Mesendoderm (in vitro differentiated cells): Measurements from ENCODE around the gene KIF22.
"Not testable (repeated sequence)": the region's sequence is repeated elsewhere in the genome, so short reads cannot be mapped to it uniquely, and the experiment has no call there.

Experiments
- DNase-seq: peaks from one replicate; pipeline ENCODE4 v3.0.0; 2013
- H2AK5ac ChIP-seq: 2 replicates; pipeline ENCODE4 v1.6.1; 2013; ENCODE audit warnings: low read length, inconsistent platforms
- H2BK120ac ChIP-seq: 2 replicates; pipeline ENCODE4 v1.6.1; 2013; ENCODE audit warnings: low read depth, mild to moderate bottlenecking, low read length, moderate library complexity, mixed read lengths
- H2BK15ac ChIP-seq: replicated peaks from 2 replicates; pipeline ENCODE4 v1.6.1; 2013; ENCODE audit warnings: low read depth, mild to moderate bottlenecking, moderate library complexity
- H2BK5ac ChIP-seq: 2 replicates; pipeline ENCODE4 v1.6.1; 2013; ENCODE audit warnings: low read length, inconsistent platforms
- H3K18ac ChIP-seq: 2 replicates; pipeline ENCODE4 v1.6.1; 2013; ENCODE audit warnings: mild to moderate bottlenecking, low read length, mixed read lengths
- H3K23ac ChIP-seq: one replicate; pipeline ENCODE4 v1.6.1; 2013; ENCODE audit warnings: low read length
- H3K27ac ChIP-seq: 2 replicates; pipeline ENCODE4 v1.5.1; 2013; ENCODE audit warnings: low read depth, mild to moderate bottlenecking, inconsistent platforms, low read length, moderate library complexity
- H3K27me3 ChIP-seq: 2 replicates; pipeline ENCODE4 v1.6.1; 2013; ENCODE audit warnings: low read length, control low read depth, mild to moderate bottlenecking, inconsistent platforms; ENCODE audit not compliant: insufficient read depth, poor library complexity
- H3K36me3 ChIP-seq: 2 replicates; pipeline ENCODE4 v1.6.1; 2013; ENCODE audit warnings: low read length, inconsistent platforms; ENCODE audit not compliant: control insufficient read depth, insufficient read depth
- H3K4ac ChIP-seq: one replicate; pipeline ENCODE4 v1.6.1; 2013; ENCODE audit warnings: low read depth, mild to moderate bottlenecking, low read length, moderate library complexity
- H3K4me1 ChIP-seq: 2 replicates; pipeline ENCODE4 v1.6.1; 2013; ENCODE audit warnings: low read depth, low read length, inconsistent platforms; ENCODE audit not compliant: control insufficient read depth
- H3K4me2 ChIP-seq: 2 replicates; pipeline ENCODE4 v1.6.1; 2013; ENCODE audit warnings: low read length
- H3K4me3 ChIP-seq: 2 replicates; pipeline ENCODE4 v1.5.1; 2013; ENCODE audit warnings: mild to moderate bottlenecking, low read length
- H3K56ac ChIP-seq: one replicate; pipeline ENCODE4 v1.6.1; 2013; ENCODE audit warnings: low read length
- H3K79me1 ChIP-seq: 2 replicates; pipeline ENCODE4 v1.6.1; 2013; ENCODE audit warnings: low read length, inconsistent platforms
- H3K79me2 ChIP-seq: 2 replicates; pipeline ENCODE4 v1.6.1; 2013; ENCODE audit warnings: mild to moderate bottlenecking, low read length; ENCODE audit not compliant: control insufficient read depth, insufficient read depth
- H3K9ac ChIP-seq: 2 replicates; pipeline ENCODE4 v1.6.1; 2013; ENCODE audit warnings: low read length, inconsistent platforms
- H4K5ac ChIP-seq: one replicate; pipeline ENCODE4 v1.6.1; 2013; ENCODE audit warnings: low read length
- H4K8ac ChIP-seq: one replicate; pipeline ENCODE4 v1.6.1; 2013; ENCODE audit warnings: low read depth, mild to moderate bottlenecking, control low read depth, low read length, moderate library complexity
- WGBS: extraction: QIAGEN DNeasy Blood & Tissue Kit; methylation state at CpG from one replicate; pipeline ENCODE4 v1.1.7; 2013; ENCODE audit warnings: low lambda C conversion rate, missing lambda C conversion rate; ENCODE audit not compliant: insufficient coverage; ENCODE audit errors: extremely low coverage; 5-methylcytosine and 5-hydroxymethylcytosine counted together

KIF22 gene

GRCh38 chr16:29745121-29745852, 45.3 kb upstream of the KIF22 start:
- Histone ChIP-seq H4K5ac (no peak overlapping the region), H3K79me2 (no peaks in the 10 kb centered on the region), H3K4me1 (no peaks in the 10 kb centered on the region), H3K4me3 (no peak overlapping the region), H3K27me3 (no peaks in the 10 kb centered on the region), H3K56ac (no peak overlapping the region), H3K79me1 (no peaks in the 10 kb centered on the region), H2AK5ac (no peak overlapping the region), H3K4ac (no peak overlapping the region), H3K23ac (no peak overlapping the region), H4K8ac (no peak overlapping the region), H3K27ac (no peak overlapping the region), H3K4me2 (no peak overlapping the region), H3K18ac (no peak overlapping the region), H3K9ac (no peak overlapping the region), H2BK120ac (no peak overlapping the region), H3K36me3 (no peaks in the 10 kb centered on the region), H2BK15ac (no peak overlapping the region), H2BK5ac (no peak overlapping the region)
- DNase-seq: no peak
- no CpG with 5 or more reads among the region's 16 CpGs for WGBS

- Histone ChIP-seq H3K4me3 (no peak within 1 kb of the TSS), H3K79me1 (no peaks in the 10 kb centered on the region), H2BK5ac (no peak within 1 kb of the TSS), H3K4me2 (no peak within 1 kb of the TSS), H3K9ac (no peak within 1 kb of the TSS), H4K5ac (no peak within 1 kb of the TSS), H3K27ac (no peak within 1 kb of the TSS), H3K79me2 (no peaks in the 10 kb centered on the region), H2BK120ac (no peak within 1 kb of the TSS), H3K4me1 (no peaks in the 10 kb centered on the region), H2AK5ac (no peak within 1 kb of the TSS), H4K8ac (no peak within 1 kb of the TSS), H3K4ac (no peak within 1 kb of the TSS), H3K56ac (no peak within 1 kb of the TSS), H3K36me3 (no peaks in the 10 kb centered on the region), H3K27me3 (no peaks in the 10 kb centered on the region), H2BK15ac (no peak within 1 kb of the TSS), H3K18ac (no peak within 1 kb of the TSS), H3K23ac (no peak within 1 kb of the TSS)
- WGBS: no CpG with 5 or more reads among the region's 12 CpGs
- DNase-seq: no peak
These were observed 44.7 kb upstream of the KIF22 start, which contains the start of gene C16orf54 for GRCh38 chr16:29745853-29746345. TSS of gene C16orf54 (minus strand) at chr16:29745990. CDS start at chr16:29744951, 1,039 bp downstream.

GRCh38 chr16:29746518-29746917, 44.0 kb upstream of the KIF22 start:
- not testable (repeated sequence) for H4K8ac ChIP-seq, H3K27ac ChIP-seq, H3K56ac ChIP-seq, H3K23ac ChIP-seq, H4K5ac ChIP-seq, H2BK120ac ChIP-seq, H3K18ac ChIP-seq, H3K4me1 ChIP-seq, H3K79me2 ChIP-seq, H3K4me2 ChIP-seq, H3K4me3 ChIP-seq, H3K9ac ChIP-seq, H2BK5ac ChIP-seq, H3K4ac ChIP-seq, H3K79me1 ChIP-seq, H3K27me3 ChIP-seq, DNase-seq, H3K36me3 ChIP-seq, H2BK15ac ChIP-seq, H2AK5ac ChIP-seq
- WGBS: no CpG with 5 or more reads among the region's 4 CpGs

GRCh38 chr16:29747947-29748759, 42.4 kb upstream of the KIF22 start:
- H3K4me3 ChIP-seq: no peak overlapping the region
- no peak overlapping the region for H2AK5ac ChIP-seq
- no peak overlapping the region for H2BK15ac ChIP-seq
- H3K79me1 ChIP-seq: no peaks in the 10 kb centered on the region
- WGBS: no CpG with 5 or more reads among the region's 30 CpGs
- H3K4me1 ChIP-seq: no peaks in the 10 kb centered on the region
- H3K56ac ChIP-seq: no peak overlapping the region
- H4K5ac ChIP-seq: no peak overlapping the region
- no peaks in the 10 kb centered on the region for H3K27me3 ChIP-seq
- no peaks in the 10 kb centered on the region for H3K36me3 ChIP-seq
- H2BK5ac ChIP-seq: no peak overlapping the region
- H3K4me2 ChIP-seq: no peak overlapping the region
- DNase-seq: peak; percentile 26
- H3K79me2 ChIP-seq: no peaks in the 10 kb centered on the region
- H3K4ac ChIP-seq: no peak overlapping the region
- no peak overlapping the region for H4K8ac ChIP-seq
- no peak overlapping the region for H3K18ac ChIP-seq
- no peak overlapping the region for H3K23ac ChIP-seq
- no peak overlapping the region for H3K27ac ChIP-seq
- no peak overlapping the region for H3K9ac ChIP-seq
- no peak overlapping the region for H2BK120ac ChIP-seq

GRCh38 chr16:29748760-29749149, 41.8 kb upstream of the KIF22 start:
- H3K79me1 ChIP-seq, H3K18ac ChIP-seq, H3K9ac ChIP-seq, H2BK5ac ChIP-seq, H3K23ac ChIP-seq, H3K36me3 ChIP-seq, H2AK5ac ChIP-seq, DNase-seq, H3K4me1 ChIP-seq, H4K5ac ChIP-seq, H2BK120ac ChIP-seq, H4K8ac ChIP-seq, H3K4me2 ChIP-seq, H2BK15ac ChIP-seq, H3K27me3 ChIP-seq, H3K4me3 ChIP-seq, H3K27ac ChIP-seq, H3K56ac ChIP-seq, H3K79me2 ChIP-seq, H3K4ac ChIP-seq: not testable (repeated sequence)
- WGBS: no CpG with 5 or more reads among the region's 4 CpGs
